ENCODE results near the gene CTSW. TPM values are rescaled to one million over a fixed set of nuclear protein-coding genes. Genes with fewer than 3 reads are reported as not detected.

The CTSW gene
- total RNA-seq, 2 experiments from 2014 or later, result 11.1 to 13.2 TPM

- intact Hi-C loops (cut with micrococcal nuclease), result no loop called here
- ChIA-PET CTCF (interaction anchor here (1.0 to 10.6 kb wide), 4 partner anchors 10 to 147 kb away, joined by 3 to 192 read pairs (median 3); partner anchors contain the start of genes CCDC85B, FIBP and MUS81), POLR2A (interaction anchor here (2.0 to 5.0 kb wide), 3 partner anchors 9 to 40 kb away, joined by 6 to 98 read pairs (median 17); partner anchors contain the start of genes CCDC85B, CFL1, FIBP and MUS81)
- DNase-seq, result no peak
- Mint-ChIP-seq H3K4me1 (ENCODE audit: low read depth) (peaks cover 54% of the 10 kb centered on the region), H3K27me3 (peaks cover 4% of the 10 kb centered on the region), H3K36me3 (peaks cover 27% of the 10 kb centered on the region), H3K27ac (peak overlapping the region; percentile 85), H3K4me3 (peak overlapping the region; percentile 80), H3K9me3 (no peaks in the 10 kb centered on the region)
These were observed 19.2 kb downstream of the CTSW start for GRCh38 chr11:65898656-65899355.

- ChIA-PET CTCF (interaction anchor here (0.6 to 10.6 kb wide), 2 partner anchors 11 to 95 kb away, joined by 3 to 192 read pairs; partner anchors contain the start of genes CCDC85B and FIBP), POLR2A (interaction anchor here (1.2 to 5.0 kb wide), 6 partner anchors 9 to 62 kb away, joined by 3 to 98 read pairs (median 12); partner anchors contain the start of genes C11orf68, CCDC85B, CFL1 and FIBP)
- Mint-ChIP-seq H3K9me3 (no peaks in the 10 kb centered on the region), H3K4me3 (peak overlapping the region; percentile 75), H3K27me3 (peaks cover 4% of the 10 kb centered on the region), H3K36me3 (peaks cover 22% of the 10 kb centered on the region), H3K4me1 (ENCODE audit: low read depth) (peaks cover 48% of the 10 kb centered on the region), H3K27ac (peak overlapping the region; percentile 80)
- DNase-seq, result peak; percentile 88
- intact Hi-C loops (cut with micrococcal nuclease), result loop anchor here (1.0 kb wide), 3 partner anchors 9 to 39 kb away; partner anchors contain the start of genes C11orf68, CCDC85B, DRAP1 and MUS81
These were observed 19.9 kb downstream of the CTSW start for GRCh38 chr11:65899356-65900124.

GRCh38 chr11:65900125-65900898 is 20.7 kb downstream of the CTSW start, which contains the start of gene FOSL1:
Gene FOSL1 (minus strand): TSS chr11:65900388. CDS start chr11:65900339, 49 bp downstream.
- peak; percentile 97 for DNase-seq
- Mint-ChIP-seq H3K4me3 (peak within 1 kb of the TSS; percentile 75), H3K4me1 (ENCODE audit: low read depth) (peaks cover 46% of the 10 kb centered on the region), H3K27me3 (peaks cover 4% of the 10 kb centered on the region), H3K36me3 (peaks cover 19% of the 10 kb centered on the region), H3K27ac (peak within 1 kb of the TSS; percentile 80), H3K9me3 (no peaks in the 10 kb centered on the region)
- intact Hi-C loops (cut with micrococcal nuclease), result loop anchor here (1.0 kb wide), 3 partner anchors 10 to 40 kb away; partner anchors contain the start of genes C11orf68, CCDC85B, DRAP1 and MUS81
- ChIA-PET POLR2A (interaction anchor here (0.6 to 5.0 kb wide), 7 partner anchors 8 to 102 kb away, joined by 3 to 98 read pairs (median 5); partner anchors contain the start of genes BANF1, C11orf68, CCDC85B and EIF1AD), CTCF (interaction anchor here (0.6 to 10.6 kb wide), 5 partner anchors 12 to 94 kb away, joined by 3 to 192 read pairs (median 5); partner anchors contain the start of genes CCDC85B, FIBP and MUS81)

- H3K27ac Mint-ChIP-seq, result peak overlapping the region; percentile 67
- H3K36me3 Mint-ChIP-seq, result peaks cover 15% of the 10 kb centered on the region
- peak overlapping the region; percentile 21 for H3K4me3 Mint-ChIP-seq
- intact Hi-C loops (cut with micrococcal nuclease), result loop anchor here (1.0 kb wide), 3 partner anchors 11 to 41 kb away; partner anchors contain the start of genes C11orf68, CCDC85B, DRAP1 and MUS81
- no peaks in the 10 kb centered on the region for H3K9me3 Mint-ChIP-seq
- ChIA-PET CTCF (interaction anchor here (1.0 to 10.6 kb wide), 4 partner anchors 13 to 88 kb away, joined by 3 to 192 read pairs (median 7); partner anchors contain the start of genes CCDC85B, FIBP and MUS81), POLR2A (interaction anchor here (0.6 to 5.0 kb wide), 10 partner anchors 8 to 121 kb away, joined by 3 to 98 read pairs (median 4); partner anchors contain the start of genes BANF1, C11orf68, CCDC85B and EIF1AD)
- peaks cover 4% of the 10 kb centered on the region for H3K27me3 Mint-ChIP-seq
- no peak for DNase-seq
- H3K4me1 Mint-ChIP-seq (ENCODE audit: low read depth), result peaks cover 40% of the 10 kb centered on the region
These were observed 21.2 kb downstream of the CTSW start for GRCh38 chr11:65900899-65901180.

GRCh38 chr11:65903068-65903481 is 23.4 kb downstream of the CTSW start:
- ChIA-PET POLR2A (interaction anchor here (1.2 to 3.5 kb wide), 2 partner anchors 10 to 15 kb away, joined by 4 to 19 read pairs; partner anchors contain the start of gene C11orf68), CTCF (interaction anchor here (1.7 to 10.6 kb wide), 3 partner anchors 15 to 123 kb away, joined by 5 to 192 read pairs (median 5); partner anchors contain the start of genes CCDC85B and FIBP)
- Mint-ChIP-seq H3K4me1 (ENCODE audit: low read depth) (peaks cover 22% of the 10 kb centered on the region), H3K9me3 (no peaks in the 10 kb centered on the region), H3K27ac (no peak overlapping the region), H3K4me3 (no peak overlapping the region), H3K36me3 (peaks cover 4% of the 10 kb centered on the region), H3K27me3 (peaks cover 5% of the 10 kb centered on the region)
- DNase-seq, result no peak
- intact Hi-C loops (cut with micrococcal nuclease), result no loop called here

GRCh38 chr11:65903715-65904114 is 24.1 kb downstream of the CTSW start:
- CTCF ChIA-PET, result interaction anchor here (10.6 kb wide), 1 partner anchor 15 kb away, joined by 192 read pairs; the partner anchor contains the start of genes CCDC85B and FIBP

GRCh38 chr11:65906602-65907001 is 27.0 kb downstream of the CTSW start:
- CTCF ChIA-PET, result interaction anchor here (1.1 to 2.4 kb wide), 3 partner anchors 18 to 22 kb away, joined by 3 to 8 read pairs (median 5); partner anchors contain the start of gene FIBP
- intact Hi-C loops (cut with micrococcal nuclease), result no loop called here
- POLR2A ChIA-PET, result interaction anchor here (0.9 to 1.5 kb wide), 3 partner anchors 13 to 18 kb away, joined by 3 to 5 read pairs (median 3); partner anchors contain the start of genes CCDC85B and FIBP
- Mint-ChIP-seq H3K9me3 (no peaks in the 10 kb centered on the region), H3K36me3 (no peaks in the 10 kb centered on the region), H3K27me3 (peaks cover 12% of the 10 kb centered on the region), H3K27ac (no peak overlapping the region), H3K4me1 (ENCODE audit: low read depth) (peaks cover 14% of the 10 kb centered on the region), H3K4me3 (no peak overlapping the region)
- no peak for DNase-seq

More at GRCh38 chr11:65903715-65904114, 24.1 kb downstream of the CTSW start:
- no peak for DNase-seq
- Mint-ChIP-seq H3K27ac (no peak overlapping the region), H3K4me3 (no peak overlapping the region), H3K4me1 (ENCODE audit: low read depth) (peaks cover 16% of the 10 kb centered on the region), H3K9me3 (no peaks in the 10 kb centered on the region), H3K27me3 (peaks cover 5% of the 10 kb centered on the region), H3K36me3 (peaks cover 4% of the 10 kb centered on the region)
- intact Hi-C loops (cut with micrococcal nuclease), result no loop called here
- POLR2A ChIA-PET, result interaction anchor here (1.2 kb wide), 1 partner anchor 10 kb away, joined by 4 read pairs; no protein-coding TSS in a partner anchor

DNA sequence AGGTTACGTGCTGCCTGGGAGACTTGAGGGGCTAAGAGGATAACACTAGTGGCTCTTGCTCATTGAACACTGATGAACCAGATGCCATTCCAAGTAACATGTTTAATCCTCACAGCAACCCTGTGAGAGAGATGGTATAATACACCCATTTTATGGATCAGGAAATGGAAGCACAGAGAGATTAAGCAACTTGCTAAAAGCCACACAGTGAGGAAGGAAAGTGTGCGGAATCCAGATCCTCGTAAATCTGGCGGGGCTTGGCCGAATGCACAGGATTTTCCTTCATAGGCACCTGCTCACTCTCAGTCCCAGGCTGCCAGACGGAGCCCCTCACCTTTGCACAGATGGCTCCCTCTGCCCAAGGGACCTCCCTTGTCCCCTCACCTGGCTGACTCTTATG is 28.2 kb downstream of the CTSW start:
- no peak overlapping the region for H3K27ac Mint-ChIP-seq

DNA sequence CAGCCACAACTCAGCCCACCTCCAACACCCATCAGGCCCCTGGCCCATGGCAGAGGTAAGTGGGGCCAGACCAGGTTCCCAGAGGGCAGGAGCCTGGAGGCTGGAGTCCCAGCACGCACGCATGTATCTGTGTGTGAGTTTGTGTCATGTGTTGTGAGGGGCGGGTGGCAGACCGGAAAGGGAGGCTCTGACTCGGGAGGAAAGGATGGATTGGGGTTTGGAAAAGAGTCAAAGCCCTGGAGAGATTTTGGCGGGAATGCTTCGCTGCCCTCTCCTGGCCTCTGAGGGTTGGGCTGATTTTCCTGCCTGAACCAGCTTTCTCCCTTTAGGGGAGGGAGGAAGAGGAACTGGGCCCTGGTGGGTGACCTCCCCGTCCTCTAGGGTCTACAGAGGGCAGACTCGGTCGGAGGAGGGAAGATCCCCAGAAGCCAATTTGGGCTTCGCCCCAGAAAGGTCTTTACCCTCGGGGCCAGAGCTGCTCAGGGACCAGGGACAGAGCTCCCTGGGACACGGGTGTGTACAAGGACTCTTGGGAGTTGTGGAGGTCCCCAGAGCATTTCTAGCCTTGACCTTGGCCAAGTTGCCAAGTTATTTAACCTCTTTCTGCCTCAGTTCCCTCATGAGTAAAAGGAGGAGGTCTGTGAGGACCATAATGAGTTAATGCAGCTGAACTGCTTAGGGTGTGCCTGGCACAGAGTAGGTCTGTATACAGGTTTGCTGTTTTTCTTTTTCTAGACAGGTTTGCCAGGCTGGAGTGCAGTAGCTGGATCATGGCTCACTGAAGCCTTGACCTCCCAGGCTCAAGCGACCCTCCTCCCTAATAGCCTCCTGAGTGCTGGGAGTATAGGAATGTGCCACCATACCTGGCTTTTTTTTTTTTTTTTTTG is 32.3 kb downstream of the CTSW start:
- Mint-ChIP-seq H3K27ac (no peak overlapping the region), H3K4me3 (no peak overlapping the region), H3K4me1 (ENCODE audit: low read depth) (peaks cover 19% of the 10 kb centered on the region), H3K36me3 (peaks cover 2% of the 10 kb centered on the region), H3K9me3 (no peaks in the 10 kb centered on the region), H3K27me3 (peaks cover 8% of the 10 kb centered on the region)
- CTCF ChIA-PET, result interaction anchor here (1.0 kb wide), 1 partner anchor 27 kb away, joined by 4 read pairs; no protein-coding TSS in a partner anchor
- POLR2A ChIA-PET, result interaction anchor here (0.6 kb wide), 2 partner anchors 40 to 114 kb away, joined by 3 read pairs; partner anchors contain the start of gene CATSPER1
- intact Hi-C loops (cut with micrococcal nuclease), result no loop called here
- peak; percentile 28 for DNase-seq

More for the DNA sequence above, 28.2 kb downstream of the CTSW start:
- H3K9me3 Mint-ChIP-seq, result no peaks in the 10 kb centered on the region
- H3K4me3 Mint-ChIP-seq, result no peak overlapping the region
- H3K27me3 Mint-ChIP-seq, result peaks cover 8% of the 10 kb centered on the region
- CTCF ChIA-PET, result interaction anchor here (2.9 kb wide), 1 partner anchor 23 kb away, joined by 19 read pairs; no protein-coding TSS in a partner anchor
- no peaks in the 10 kb centered on the region for H3K36me3 Mint-ChIP-seq
- intact Hi-C loops (cut with micrococcal nuclease), result no loop called here
- POLR2A ChIA-PET, result interaction anchor here (0.7 to 2.0 kb wide), 2 partner anchors 7 to 1959 kb away, joined by 5 read pairs; partner anchors contain the start of gene FOSL1
- no peak for DNase-seq
- peaks cover 7% of the 10 kb centered on the region for H3K4me1 Mint-ChIP-seq (ENCODE audit: low read depth)

Measured in activated CD4-positive, alpha-beta memory T cell treated with anti-CD3 and anti-CD28 coated beads for 36 hours (primary cell).